ENCODE results near the gene DARS1.
A peak's percentile ranks its signal among the peaks of the same experiment; 100 is the strongest.
"Not testable (repeated sequence)": the region's sequence is repeated elsewhere in the genome, so short reads cannot be mapped to it uniquely, and the experiment has no call there.

DARS1 gene

DNA sequence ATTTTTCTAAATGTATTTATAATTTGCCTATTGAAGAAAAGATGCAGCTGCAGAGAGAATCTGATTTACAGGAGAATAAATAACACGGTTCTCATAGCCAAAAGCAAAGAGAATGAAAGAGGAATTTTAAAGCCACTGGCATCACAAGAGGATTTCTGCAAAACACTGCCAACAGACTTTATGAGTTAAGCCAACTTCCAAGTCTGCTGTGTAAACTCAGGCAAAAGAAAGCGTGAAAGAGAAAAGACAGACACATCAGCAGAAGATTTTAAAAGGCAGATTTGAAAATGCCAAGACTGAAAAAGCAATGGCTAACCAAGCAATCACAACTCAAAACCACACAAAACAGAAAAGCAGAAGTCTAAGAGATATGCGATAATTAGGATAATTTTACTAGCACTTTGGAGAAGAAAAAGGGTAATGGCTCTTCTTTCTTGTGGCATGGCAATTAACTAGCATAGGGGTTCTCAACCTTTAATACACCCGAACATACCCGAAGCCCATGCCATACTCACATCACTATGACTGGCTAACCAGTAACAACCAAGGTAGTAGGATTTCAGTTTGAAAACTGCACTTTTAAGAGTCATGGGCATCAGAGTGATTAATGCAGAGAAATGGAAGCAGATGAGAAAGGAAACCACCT lies 4.9 kb downstream of the DARS1 start:
- FAIRE-seq, result no peak

DNA sequence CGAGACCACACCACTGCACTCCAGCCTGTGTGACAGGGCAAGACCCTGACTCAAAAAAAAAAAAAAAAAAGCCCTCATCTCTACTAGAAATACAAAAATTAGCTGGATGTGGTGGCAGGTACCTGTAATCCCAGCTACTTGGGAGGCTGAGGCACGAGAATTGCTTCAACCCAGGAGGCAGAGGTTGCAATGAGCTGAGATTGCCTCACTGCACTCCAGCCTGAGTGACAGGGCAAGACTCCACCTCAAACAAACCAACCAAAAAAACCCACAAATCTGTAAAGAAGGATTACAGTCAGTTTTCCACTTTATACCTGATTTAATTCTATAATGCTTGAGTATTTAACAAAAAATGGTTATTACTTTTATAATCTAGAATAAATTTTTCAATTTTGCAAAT lies 9.7 kb downstream of the DARS1 start:
- no peak for FAIRE-seq

DNA sequence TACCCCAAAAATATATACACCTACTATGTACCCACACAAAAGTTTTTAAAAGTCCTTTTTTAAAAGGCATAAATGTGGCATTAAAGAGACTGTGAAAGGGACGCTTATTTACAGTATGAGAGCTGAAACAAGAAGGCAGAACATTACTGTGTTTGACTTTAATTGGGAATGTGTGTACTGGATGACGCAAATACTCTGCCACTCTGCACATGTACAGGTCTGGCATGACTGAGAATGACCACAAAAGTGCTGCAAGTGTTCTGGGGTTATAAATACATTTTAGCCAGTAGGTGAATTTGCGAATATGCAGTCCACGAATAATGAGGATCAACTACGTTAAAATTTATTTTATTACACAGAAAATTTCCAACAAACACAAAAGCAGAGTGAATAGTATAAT lies 11.4 kb downstream of the DARS1 start:
- FAIRE-seq, result no peak

DNA sequence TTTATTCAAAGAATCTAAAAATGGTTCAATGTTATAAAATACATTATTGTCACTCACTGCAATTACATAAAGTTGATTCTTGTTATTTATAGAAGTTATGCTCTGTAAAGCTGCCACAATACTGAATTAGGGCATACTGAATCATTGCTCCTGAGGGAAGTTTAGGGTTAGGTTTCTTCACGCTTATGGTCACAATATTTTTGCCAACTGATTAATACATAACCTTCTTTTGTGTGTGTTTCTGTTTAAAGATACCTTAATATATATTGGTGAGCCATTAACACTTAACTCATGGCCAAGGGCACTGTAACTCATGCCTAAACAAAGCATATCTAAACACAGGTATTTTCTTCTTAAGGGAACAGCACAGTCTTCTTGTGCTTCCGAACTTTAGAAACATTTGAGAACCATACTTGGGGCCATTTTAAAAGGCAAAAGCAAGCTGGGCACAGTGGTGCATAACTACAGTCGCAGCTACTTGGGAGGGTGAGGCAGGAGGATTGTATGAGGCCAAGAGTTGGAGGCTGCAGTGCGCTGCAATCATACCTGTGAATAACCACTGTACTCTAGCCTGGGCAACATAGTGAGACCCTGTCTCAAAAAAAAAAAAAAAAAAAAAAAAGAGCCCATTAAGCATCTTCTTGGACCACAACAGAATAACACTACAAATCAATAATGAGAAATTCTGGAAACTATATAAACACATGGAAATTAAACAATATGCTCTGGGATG lies 15.6 kb downstream of the DARS1 start:
- no peak for FAIRE-seq

DNA sequence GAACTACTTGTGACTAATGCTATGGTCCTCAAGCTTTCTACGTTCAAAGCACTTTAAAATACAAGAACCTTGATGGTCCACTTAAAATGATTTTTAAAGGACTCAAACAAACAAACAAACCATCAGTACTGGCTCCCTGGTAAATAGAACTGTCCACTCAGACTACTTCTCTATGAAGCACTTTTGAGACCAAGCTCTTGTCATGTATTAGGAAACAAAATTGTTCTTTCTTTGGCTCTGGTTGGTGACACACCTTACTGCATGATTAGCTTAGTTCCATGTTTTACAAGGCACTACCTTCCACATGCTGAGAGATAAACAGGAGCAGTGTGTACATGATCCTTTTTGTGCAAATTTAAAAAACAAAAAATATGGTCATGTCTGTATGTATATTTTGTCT lies 19.7 kb downstream of the DARS1 start:
- FAIRE-seq, result no peak

DNA sequence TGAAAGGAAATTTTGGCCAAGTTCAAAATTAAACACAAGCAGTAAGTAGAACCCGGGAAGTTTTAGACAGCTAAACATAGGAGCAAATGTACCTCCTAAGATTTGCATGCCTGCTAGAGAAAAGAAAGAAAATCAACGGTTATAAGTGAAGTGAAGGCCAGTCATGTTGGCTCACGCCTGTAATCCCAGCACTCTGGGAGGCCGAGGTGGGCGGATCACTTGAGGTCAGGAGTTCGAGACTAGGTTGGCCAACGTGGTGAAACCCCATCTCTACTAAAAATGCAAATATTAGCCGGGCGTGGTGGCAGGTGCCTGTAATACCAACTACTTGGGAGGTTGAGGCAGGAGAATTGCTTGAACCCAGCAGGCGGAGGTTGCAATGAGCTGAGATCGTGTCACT lies 21.0 kb downstream of the DARS1 start:
- not testable (repeated sequence) for FAIRE-seq

DNA sequence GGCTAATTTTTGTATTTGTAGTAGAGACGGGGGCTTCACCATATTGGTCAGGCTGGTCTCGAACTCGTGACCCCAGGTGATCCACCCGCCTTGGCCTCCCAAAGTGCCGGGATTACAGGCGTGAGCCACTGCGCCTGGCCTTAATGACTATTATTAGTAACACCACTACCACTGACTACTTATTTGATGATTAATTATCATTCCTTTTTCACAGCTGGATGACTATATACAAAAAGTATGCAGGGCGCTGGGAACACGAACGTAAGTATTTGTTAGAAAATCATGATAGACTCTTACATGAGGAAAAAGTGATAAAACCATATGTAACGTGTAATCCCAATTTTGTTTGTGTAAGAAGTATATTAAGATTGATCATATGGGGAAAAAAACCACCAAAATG lies 21.6 kb downstream of the DARS1 start:
- no peak for FAIRE-seq

DNA sequence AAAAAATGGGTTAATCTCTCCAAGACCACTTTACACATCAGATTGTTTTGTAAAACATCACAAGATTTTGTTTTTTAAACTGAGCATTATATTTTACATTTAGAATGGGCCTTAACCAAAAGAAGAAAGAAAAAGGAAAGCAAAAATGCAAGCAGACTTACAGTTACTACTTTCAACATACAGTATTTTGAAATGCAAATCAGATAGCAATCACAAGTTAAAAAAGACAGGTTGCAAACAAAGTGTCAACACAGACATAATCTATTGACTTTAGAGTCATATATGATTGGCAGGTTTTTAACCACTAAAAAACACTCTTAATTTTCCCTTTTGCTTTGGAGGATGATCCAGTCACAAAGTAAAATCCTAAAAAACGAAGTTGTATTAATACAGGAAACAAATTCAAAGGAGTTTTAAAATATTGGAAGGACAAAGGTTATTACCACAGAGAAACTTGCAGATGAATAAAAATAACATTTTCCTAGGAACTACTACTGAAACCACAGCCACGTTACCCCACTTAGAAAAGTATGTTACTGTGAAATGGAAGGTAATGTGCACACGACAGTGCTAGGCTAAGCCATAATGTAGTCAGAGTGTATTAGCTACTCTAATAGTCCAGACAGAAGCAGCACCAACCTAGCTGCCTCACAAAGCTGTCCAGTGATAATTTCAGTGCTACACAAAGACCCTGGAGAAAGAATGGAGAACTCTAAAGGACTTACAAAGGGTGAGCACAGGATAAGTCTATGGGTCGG lies 22.9 kb downstream of the DARS1 start:
- peak; percentile 71 for FAIRE-seq

DNA sequence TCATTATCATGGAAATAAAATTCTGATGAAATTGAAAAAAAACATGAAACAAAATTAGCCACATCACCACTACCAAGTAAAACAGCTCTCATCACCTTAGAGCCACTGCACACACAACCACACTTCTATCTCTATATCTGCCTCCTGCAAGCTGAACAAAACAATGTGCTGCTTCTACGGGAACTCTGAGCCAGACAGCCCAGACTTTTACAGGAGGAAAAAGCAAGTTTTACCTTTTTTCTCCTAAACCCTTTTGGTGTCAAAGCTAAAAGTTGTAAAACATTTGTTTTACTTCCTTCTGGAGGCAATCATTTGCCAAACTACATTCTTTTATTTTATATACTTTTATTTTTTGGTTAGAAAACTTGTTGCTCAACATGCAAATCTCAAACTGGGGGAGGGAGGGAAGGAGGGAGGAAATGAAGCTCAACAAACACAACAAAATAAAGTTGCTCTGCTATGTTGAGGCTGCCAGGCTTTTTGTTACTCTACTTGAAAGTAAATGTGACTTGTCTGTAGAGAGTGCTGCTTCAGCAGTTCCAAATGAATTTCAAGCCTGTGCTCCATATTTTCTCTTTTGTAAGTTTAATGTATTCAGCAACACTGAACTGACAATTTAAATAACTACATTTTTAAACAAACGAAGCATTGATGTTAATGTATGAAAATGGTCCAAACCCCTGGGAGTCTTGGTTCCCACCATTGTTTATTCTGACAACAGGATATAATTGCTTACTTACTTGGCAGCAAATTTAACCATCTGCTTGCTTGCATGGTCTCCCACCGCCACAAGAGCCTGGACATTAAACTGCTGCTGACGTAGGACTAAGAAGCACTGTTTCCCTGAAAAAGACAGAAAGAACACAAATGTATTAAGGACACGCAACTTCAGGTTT lies 24.5 kb downstream of the DARS1 start:
- peak; percentile 92 for FAIRE-seq

DNA sequence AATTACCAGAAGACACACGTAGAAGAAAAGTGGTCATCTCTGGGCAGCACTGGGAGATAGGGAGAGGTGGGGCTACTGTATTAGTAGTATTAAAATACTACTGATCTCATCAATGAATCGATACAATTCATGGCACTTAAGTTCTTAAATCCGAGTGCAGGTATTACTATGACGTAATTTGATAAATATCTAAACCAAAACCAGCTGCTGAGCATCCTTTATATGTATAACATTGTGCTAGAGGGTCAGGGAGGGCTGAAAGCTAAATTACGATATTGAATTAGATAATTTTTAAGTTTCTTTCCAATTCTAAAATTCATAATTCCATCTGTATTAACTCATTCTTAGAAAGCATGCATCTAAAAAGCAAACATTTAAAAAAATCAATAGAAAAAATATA lies 25.3 kb downstream of the DARS1 start:
- no peak for FAIRE-seq

DNA sequence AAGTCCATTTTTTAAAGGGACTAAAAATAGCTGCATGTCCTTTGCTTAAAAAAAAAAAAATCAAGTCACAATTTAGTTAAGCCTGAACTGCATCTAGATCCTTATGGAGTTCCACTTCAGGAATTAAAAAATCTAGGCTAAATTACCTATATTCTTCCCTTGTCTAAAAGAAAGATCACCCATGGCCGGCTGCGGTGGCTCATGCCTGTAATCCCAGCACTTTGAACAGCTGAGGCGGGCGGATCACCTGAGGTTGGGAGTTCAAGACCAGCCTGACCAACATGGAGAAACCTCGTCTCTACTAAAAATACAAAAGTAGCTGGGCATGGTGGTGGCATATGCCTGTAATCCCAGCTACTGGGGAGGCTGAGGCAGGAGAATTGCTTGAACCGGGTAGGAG lies 26.5 kb downstream of the DARS1 start:
- not testable (repeated sequence) for FAIRE-seq

DNA sequence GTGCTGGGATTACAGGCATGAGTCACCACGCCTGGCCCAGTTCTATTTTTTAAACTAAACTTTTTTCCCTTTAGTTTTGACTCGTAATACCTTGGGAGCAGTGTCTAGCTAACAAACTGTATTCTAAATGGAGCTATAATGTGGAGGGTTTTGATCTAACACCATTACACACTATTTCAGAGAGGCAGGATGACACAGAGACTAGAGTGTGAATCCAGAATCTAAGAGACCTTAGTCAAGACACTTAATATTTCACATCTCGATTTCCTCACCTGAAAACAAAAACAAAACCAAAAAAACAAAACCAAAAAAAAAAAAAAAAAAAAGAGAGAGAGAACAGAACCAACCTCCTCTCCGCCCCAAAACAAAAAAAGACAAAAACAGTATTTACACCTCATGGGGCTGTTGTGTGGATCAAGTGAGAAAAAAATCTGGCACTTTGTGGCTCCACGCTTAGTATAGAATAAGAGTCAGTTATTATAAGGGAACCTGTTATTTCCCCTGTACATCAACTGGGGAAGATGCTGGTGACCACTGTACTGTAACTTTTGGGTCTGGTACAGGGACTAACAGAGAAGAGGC lies 31.3 kb downstream of the DARS1 start:
- FAIRE-seq, result peak; percentile 33

DNA sequence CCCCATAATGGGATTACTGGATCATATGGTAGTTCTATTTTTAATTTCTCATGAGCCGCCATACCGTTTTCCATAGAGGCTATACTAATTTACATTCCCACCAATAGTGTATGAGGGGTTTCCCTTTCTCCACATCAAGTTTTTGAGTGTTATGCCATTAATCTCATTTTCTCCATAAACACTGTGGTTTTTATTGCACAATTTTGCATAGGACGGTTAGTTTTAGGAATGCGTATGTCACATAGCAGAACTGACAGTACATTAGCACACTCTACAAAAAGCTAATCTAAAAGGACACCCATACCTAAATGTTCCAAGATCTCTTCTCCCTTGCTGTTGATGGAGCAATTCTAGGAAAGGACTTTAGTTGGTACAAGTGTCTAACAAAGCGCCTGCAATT lies 32.5 kb downstream of the DARS1 start:
- no peak for FAIRE-seq

DNA sequence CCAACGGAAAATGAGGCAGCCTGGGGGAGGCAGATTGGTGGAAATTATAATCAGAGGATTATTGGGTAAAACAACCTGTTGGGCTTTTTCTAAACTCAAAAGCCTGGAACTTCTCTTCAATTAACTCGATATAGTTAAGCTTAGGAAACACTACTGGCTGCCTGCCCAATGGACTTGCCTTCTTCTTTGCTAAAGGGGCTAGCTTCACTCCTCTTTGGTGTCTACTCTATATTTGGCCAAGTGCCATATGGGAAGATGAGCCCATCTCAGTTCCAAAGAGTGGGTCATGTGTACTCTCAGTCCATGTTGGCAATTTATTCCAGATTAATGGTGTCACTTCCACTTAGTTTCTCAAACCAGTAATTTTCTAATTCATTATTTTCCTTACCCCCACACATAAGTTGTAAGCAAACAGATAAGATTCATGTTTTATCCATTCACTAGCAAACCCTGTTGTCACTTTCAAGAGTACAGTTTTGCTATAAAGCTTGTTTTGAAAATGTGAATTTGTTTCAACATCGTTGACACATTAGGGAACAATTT lies 34.3 kb downstream of the DARS1 start:
- FAIRE-seq, result no peak

DNA sequence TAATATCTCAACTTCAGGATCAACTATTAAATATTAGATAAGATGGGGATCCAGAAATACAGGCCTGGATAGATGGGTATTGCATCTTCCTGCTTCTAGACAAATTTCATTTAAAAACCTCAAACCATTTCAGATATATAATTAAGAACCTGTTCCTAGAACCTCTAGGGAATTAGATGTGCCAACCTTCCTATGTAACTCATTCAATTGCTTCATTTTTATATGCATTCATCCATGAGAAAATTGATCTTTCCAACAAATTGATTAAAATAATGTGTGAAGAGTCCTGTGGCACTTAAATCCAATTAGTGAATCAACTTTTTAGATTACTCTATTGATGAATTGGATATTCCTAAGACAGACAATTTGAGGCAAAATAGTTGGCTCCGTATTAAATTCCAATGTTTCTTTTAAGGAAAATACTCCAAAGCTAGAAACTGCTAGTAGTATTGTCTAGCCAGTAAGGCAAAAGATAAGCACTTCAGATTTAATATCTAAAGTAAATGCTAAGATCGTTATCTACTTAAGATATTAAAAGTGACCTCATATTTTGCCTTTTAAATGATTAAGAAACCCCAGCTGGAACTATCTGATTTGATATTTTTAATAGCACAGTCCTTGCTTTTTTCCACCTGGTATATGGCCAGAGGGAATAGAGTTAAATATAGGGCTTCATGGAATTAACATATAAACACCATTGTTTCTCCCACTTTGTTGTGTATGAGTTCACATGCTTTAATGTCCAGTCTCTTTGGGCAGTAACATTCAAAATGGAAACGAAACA lies 35.8 kb downstream of the DARS1 start:
- FAIRE-seq, result no peak

DNA sequence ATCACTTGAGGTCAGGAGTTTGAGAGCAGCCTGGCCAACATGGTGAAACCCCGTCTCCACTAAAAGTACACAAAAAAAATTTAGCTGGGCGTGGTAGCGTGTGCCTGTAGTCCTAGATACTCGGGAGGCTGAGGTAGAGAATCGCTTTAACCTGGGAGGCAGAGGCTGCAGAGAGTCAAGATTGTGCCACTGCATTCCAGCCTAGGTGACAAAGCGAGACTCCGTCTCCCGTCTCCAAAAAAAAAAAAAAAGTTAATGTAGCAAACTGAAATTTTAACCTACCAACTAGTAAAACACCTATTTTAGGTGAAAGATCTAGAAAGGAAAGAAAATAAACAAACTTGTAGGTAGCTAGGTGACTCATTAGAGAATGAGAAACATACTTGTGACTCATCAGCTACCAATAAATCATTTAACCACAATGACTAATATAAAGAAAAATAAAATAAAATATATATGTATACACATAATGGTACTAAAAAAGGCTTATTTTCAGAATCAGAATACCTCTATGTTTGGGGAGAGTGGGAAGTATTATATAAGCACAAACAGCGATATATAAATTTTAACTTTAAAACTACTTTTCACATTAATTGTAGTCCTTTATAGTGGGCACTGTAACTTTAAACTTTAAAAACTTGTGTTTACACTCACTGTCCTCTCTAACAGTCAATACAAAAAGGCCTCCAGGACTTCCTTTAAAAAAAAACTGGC lies 36.6 kb downstream of the DARS1 start:
- peak; percentile 48 for FAIRE-seq

DNA sequence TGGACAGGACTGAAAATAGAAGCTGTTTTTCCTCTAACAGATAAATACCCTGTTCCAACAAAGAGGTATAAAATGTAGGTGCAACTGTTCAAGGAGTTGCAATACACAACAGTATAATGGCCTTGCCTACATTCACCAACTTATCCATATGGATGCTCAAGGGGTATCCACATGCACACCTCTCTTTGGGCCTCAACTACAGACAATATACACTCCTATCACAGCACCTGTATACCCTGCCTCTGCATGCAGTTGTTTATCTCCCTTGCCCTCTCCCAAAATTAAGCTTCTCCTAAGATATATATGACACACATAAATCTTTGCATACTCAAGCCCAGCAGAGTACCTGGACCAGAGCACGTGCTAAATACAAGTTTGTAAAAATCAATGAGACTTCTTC lies 37.3 kb downstream of the DARS1 start:
- no peak for FAIRE-seq

DNA sequence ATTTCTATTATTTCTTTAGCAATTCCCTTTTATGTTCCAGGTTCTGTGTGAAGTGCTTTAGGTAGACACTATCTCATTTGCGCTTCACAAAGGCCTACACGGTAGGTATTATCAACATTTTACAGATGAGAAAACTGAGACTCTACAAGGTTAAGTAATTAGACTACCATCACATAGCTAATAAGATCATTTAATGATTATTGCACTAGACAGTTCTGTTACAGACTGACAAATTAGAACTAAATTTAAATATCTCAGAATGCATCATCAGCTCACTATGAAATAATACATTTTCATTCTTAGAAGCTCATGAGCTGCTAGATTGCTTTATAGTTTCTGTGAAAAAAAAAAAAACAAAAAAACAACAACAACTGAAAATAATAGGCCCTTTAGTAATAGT lies 37.9 kb downstream of the DARS1 start:
- FAIRE-seq, result peak; percentile 18

DNA sequence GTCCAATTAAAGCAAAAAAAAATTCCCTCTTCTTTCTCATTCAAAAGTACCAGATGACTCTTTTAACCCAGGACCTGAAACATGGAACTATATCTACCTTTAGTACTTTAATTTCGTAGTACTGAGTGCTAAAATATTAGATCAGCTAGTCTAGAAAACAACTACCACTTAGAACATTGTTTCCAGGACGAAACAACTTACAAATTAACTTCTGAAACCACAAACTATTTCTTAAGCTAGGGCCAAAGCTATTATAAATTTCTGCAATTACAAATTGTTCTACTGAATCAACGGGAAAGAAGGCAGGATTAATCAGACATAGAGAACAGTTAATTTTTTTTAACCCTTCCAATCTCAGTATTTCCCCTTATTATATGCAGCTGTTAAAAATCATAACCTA lies 39.9 kb downstream of the DARS1 start:
- no peak for FAIRE-seq

DNA sequence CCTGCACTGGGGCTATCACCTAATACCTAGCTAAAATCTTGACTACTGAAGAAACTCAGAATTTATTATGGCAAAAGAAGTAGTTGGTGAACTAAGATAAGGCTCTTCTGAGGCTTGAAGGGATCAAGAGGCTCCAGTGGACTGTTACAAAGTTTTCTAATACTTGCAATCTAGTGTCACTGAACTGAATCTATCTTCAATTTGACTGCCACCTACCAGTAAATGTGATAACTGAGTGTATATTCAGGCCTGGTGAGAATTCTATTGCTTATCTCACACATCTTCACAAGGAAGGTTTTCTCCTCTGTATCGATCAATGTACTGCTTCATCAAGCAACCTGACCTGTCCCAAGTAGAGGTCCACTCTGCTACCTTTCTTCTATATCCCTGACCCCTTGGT lies 40.8 kb downstream of the DARS1 start:
- FAIRE-seq, result no peak

All from endometrium (tissue), 2 donors.